ENCODE results near the gene BCL7A.
A peak's percentile ranks its signal among the peaks of the same experiment; 100 is the strongest.
"Not testable (repeated sequence)": the region's sequence is repeated elsewhere in the genome, so short reads cannot be mapped to it uniquely, and the experiment has no call there.

The BCL7A gene

DNA sequence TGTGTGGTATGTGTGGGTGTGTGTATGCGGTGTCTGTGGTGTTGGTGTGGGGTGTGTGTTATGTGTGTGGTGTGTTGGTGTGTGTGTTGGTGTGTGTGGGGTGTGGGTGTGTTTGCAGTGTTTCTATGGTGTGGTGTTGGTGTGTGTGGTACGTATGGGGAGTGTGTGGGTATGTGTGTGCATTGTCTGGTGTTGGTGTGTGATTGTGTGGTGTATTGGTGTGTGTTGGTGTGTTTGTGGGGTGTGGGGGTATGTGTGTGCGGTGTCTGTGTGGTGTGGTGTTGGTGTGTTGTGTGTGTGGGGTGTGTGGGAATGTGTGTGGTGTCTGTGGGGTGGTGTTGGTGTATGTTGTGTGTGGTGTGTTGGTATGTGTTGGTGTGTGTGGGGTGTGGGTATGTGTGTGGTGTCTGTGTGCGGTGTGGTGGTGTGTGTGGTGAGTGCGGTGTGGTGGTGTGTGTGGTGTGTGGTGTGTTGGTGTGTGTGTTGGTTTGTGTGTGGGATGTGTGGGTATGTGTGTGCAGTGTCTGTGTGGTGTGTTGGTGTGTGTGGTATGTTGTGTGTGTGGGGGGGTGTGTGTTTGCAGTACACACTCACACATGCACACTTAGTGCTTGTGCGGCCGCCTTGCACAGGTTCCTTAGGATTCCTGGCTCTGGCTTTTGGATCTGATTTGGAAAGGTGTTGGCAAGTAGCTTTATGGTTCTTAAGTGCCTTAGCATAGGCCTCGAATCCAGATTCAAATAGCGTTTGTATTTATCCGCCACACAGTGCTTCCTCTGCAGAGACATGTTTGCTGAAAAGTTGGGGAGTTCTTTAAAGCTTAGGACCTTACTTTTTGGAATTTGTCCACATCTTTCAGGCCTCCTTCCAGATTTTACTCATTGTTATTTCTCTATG lies 73.3 kb downstream of the BCL7A start:
- DNase-seq (ENCODE audit: low spot score), result peak; percentile 67

- no peak for DNase-seq (ENCODE audit: low spot score)
Measured at GRCh38 chr12:122096014-122096413, 74.3 kb downstream of the BCL7A start.

- DNase-seq (ENCODE audit: low spot score), result no peak
Measured at GRCh38 chr12:122096591-122097149, 75.0 kb downstream of the BCL7A start.

- peak; percentile 65 for DNase-seq (ENCODE audit: low spot score)
Measured at GRCh38 chr12:122097584-122097926, 75.9 kb downstream of the BCL7A start.

DNA sequence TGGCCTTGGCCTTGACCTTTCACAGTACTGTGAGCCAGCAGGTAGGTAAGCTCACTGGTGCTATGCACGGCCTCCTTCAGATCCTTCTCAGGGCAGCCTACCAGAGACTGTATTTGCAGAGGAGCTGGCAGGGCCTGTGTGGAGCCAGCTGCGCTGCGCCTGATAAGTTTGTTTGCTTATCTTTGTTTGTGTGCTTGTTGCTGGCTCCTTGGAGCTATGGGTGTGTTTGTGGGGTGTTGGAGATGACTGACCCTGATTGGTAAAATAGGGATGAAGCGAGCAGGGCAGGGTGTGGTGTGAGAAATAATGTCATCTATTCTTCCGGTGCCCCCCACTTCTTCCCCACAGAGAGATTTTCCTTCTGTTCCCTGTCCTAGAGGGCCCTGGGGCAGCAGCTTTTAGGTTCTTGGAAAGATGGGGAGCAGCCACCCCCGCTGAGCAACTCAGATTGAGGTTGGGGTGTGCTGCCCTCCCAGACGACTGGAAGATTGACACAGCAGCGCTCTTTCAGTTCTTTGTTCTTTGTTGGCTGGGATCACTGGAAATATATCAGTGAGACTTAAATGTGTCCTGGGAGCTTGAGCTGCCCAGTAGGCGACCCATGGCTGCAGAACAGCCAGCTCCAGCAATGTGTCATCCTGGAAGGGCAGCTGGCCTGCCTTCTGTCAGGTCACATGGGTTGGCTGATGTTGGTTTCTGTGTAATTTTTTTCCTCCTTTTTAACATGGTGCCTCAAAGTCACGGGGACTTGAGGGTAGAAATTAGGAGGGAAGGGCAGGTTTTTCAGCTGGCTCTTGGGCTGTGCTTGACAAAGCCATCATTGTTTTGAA lies 76.5 kb downstream of the BCL7A start:
- DNase-seq (ENCODE audit: low spot score), result peak; percentile 65

DNA sequence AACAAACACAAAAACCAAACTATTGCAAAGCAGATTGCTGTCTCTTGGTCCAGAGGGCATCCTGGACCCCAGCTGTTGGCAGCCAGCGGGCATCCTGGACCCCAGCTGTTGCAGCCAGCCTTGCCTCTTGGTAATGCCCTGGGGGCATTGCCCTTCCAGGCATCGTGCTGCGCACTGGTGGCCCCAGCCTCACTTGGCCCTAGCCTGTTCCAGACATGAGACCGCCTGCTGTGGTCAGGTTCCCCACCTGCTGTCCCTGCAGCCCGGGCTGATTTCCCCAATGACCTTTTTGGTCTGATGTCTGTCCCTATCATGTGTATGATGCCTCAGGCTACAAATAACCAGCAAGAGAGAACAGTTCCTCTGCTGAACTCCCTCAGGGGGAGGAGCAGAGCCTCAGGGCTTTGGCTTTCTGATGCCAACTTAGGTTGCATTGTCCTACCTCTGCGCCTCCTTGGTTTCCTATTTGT lies 77.6 kb downstream of the BCL7A start:
- DNase-seq (ENCODE audit: low spot score), result peak; percentile 49

DNA sequence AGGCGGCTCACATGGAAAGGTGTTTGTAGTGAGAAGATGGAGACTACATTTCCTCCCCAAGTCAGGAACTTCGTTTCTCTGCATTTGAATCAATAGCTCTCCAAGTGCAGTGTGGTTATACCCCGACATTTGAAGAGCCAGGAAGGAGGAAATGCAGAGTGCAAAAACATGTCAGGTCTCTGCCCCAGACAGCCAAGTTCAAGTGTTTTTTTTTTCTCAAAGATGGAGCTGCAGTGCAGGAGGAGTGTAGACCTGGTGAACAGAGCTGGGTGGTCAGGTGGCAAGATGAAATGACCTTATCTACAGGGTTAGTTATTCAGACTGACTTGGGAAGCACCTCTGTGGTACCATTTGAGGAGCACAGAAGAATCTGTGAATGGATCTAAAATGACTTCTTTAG lies 78.2 kb downstream of the BCL7A start:
- no peak for DNase-seq (ENCODE audit: low spot score)

- no peak for DNase-seq (ENCODE audit: low spot score)
Measured at GRCh38 chr12:122100568-122100967, 78.9 kb downstream of the BCL7A start.

- DNase-seq (ENCODE audit: low spot score), result no peak
Measured at GRCh38 chr12:122102331-122102730, 80.6 kb downstream of the BCL7A start.

GRCh38 chr12:122104844-122105243 lies 83.2 kb downstream of the BCL7A start:
- DNase-seq (ENCODE audit: low spot score), result no peak

- not testable (repeated sequence) for DNase-seq (ENCODE audit: low spot score)
Measured at GRCh38 chr12:122105496-122105895, 83.8 kb downstream of the BCL7A start.

DNA sequence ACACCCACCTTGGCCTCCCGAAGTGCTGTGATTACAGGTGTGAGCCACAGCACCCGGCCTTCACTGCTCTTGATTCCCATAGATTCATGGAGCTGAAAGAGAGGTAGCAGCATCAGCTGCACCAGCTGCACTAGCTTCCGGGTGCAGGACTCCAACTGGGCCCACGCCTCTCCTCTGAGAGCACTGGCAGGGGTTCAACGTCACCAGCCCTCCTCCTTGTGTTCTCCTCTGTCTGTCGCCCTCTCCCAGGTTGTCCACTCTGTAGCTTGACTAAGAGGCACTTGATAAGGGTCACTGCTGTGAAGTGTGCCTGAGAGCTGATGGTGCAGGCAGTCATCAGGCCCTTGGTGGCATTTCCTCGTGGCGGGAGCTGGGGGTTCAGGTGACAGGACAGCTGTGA lies 85.2 kb downstream of the BCL7A start:
- peak; percentile 59 for DNase-seq (ENCODE audit: low spot score)

DNA sequence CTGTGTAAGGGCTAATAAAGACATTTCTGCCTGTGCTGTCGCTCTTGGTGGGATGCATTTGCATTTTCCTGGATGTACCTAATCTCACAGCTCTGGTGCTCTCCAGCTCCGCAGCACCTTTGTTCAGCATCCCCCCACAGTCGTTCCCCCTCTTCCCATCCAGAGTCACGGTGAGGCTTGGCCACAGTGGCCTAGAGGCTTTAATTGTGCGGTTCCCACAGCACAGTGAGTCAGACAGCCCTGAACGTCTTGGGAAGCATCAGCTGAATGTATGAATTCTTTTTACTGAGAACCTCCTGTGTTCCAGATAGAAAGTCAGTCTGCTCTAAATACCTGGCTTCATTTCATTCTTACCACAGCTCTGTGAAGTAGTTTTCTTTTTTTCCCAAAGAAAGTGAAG lies 85.6 kb downstream of the BCL7A start:
- DNase-seq (ENCODE audit: low spot score), result no peak

DNA sequence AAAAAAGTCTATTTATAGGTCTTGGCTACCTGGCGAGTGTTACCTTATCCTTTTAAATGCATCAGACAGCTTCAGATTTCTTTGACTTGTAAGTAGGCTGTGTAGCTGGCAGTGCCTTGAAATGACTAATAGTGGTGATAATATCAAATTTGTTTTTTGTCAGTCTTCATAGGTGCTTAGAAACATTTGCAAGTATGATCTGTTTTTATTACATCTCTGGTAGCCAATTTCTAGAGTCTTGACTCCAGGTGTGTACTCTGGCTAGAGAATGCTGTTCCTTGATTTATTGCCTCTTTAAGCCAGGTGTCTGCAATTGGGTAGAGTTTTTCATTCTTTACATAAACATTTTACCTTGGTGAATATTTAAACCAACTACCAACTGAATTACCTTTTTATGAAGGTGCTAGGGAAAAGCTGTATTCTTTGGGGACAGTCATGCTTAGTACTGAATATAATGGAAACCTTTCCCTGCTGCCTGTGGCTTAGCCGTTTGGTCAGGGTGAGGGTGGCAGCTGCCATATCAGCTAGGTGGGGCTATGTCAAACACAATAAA lies 89.5 kb downstream of the BCL7A start:
- no peak for DNase-seq (ENCODE audit: low spot score)

Data from left forelimb (tissue), 1 donor.